Globus pallidus (tissue), 1 donor: Measurements from ENCODE around the gene PCDHB12.
"Not testable (repeated sequence)": the region's sequence is repeated elsewhere in the genome, so short reads cannot be mapped to it uniquely, and the experiment has no call there.

Experiments used
- DNase-seq: peaks from one replicate; pipeline ENCODE4 v3.0.0-alpha.2; 2015; ENCODE audit warnings: low spot score

The PCDHB12 gene

GRCh38 chr5:141208478-141208877 lies at the start of gene PCDHB12:
PCDHB12 (plus strand) TSS chr5:141208719; CDS start chr5:141208908, 189 bp downstream.
- peak; percentile 16 for DNase-seq

GRCh38 chr5:141172381-141173204 lies 35.9 kb upstream of the PCDHB12 start, which contains the start of gene PCDHB7:
PCDHB7 (plus strand) TSS chr5:141172644; CDS start chr5:141172836, 192 bp downstream.
- DNase-seq: peak; percentile 48

- DNase-seq: not testable (repeated sequence)
Observed at GRCh38 chr5:141174291-141175104, 34.0 kb upstream of the PCDHB12 start.

GRCh38 chr5:141175933-141176332 lies 32.6 kb upstream of the PCDHB12 start:
- no peak for DNase-seq

- not testable (repeated sequence) for DNase-seq
Observed at GRCh38 chr5:141177577-141178191, 30.8 kb upstream of the PCDHB12 start, which contains the start of gene PCDHB8. PCDHB8 (plus strand) TSS chr5:141177790; CDS start chr5:141178035, 245 bp downstream.

GRCh38 chr5:141179371-141179770 lies 29.1 kb upstream of the PCDHB12 start:
- not testable (repeated sequence) for DNase-seq

- not testable (repeated sequence) for DNase-seq
Observed at GRCh38 chr5:141179876-141180275, 28.6 kb upstream of the PCDHB12 start.

- DNase-seq: no peak
Observed at GRCh38 chr5:141180313-141180712, 28.2 kb upstream of the PCDHB12 start.

GRCh38 chr5:141182248-141182647 lies 26.3 kb upstream of the PCDHB12 start, which contains the start of gene PCDHB16:
PCDHB16 (plus strand) TSS chr5:141182387; CDS start chr5:141182560, 173 bp downstream.
- peak; percentile 61 for DNase-seq

GRCh38 chr5:141184117-141184855 lies 24.2 kb upstream of the PCDHB12 start:
- not testable (repeated sequence) for DNase-seq

- DNase-seq: no peak
Observed at GRCh38 chr5:141186897-141187512, 21.5 kb upstream of the PCDHB12 start, which contains the start of gene PCDHB9. PCDHB9 (plus strand) TSS chr5:141187161; CDS start chr5:141187319, 158 bp downstream.

GRCh38 chr5:141188682-141189081 lies 19.8 kb upstream of the PCDHB12 start:
- not testable (repeated sequence) for DNase-seq

- DNase-seq: not testable (repeated sequence)
Observed at GRCh38 chr5:141189131-141189530, 19.4 kb upstream of the PCDHB12 start.

- DNase-seq: peak; percentile 27
Observed at GRCh38 chr5:141192110-141192725, 16.3 kb upstream of the PCDHB12 start, which contains the start of gene PCDHB10. PCDHB10 (plus strand) TSS chr5:141192353; CDS start chr5:141192553, 200 bp downstream.

- DNase-seq: not testable (repeated sequence)
Observed at GRCh38 chr5:141194332-141194731, 14.2 kb upstream of the PCDHB12 start.

GRCh38 chr5:141196363-141196762 lies 12.2 kb upstream of the PCDHB12 start:
- no peak for DNase-seq

GRCh38 chr5:141199359-141200235 lies 8.9 kb upstream of the PCDHB12 start, which contains the start of gene PCDHB11:
PCDHB11 (plus strand) TSS chr5:141199627; CDS start chr5:141199775, 148 bp downstream.
- DNase-seq: no peak

GRCh38 chr5:141201126-141201525 lies 7.4 kb upstream of the PCDHB12 start:
- DNase-seq: not testable (repeated sequence)

GRCh38 chr5:141201646-141202045 lies 6.9 kb upstream of the PCDHB12 start:
- DNase-seq: not testable (repeated sequence)
